ENCODE data around the gene CCDC60.

Gene CCDC60

DNA sequence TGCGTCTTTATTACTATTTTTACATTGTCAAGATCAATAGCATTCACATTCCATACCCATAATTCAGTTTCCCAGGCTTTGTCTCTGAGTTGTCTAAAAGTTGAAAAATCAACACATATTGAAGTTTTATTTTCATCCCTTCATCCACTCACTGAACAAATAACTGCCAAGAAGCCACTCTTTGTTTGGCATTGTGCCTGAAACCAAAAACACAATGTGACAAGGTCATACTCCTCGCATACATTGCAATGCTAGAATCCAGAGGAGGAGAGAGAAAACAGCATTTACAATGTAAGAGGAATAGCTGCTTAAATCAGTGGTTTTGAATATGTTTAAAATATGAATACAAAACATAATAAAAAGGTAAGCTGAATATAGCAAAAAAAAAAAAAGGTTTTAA, 71.8 kb downstream of the CCDC60 start:
- no peak for TF ChIP-seq POLR2AphosphoS5 (IDR thresholded peaks at IDR 0.05; ENCODE audit: low read depth, low read length)
- TF ChIP-seq FOXP2 (optimal IDR thresholded peaks at IDR 0.05; ENCODE audit: borderline replicate concordance, extremely low read depth, extremely low read length, insufficient read depth) = no peak
- TF ChIP-seq, protein P1, sequence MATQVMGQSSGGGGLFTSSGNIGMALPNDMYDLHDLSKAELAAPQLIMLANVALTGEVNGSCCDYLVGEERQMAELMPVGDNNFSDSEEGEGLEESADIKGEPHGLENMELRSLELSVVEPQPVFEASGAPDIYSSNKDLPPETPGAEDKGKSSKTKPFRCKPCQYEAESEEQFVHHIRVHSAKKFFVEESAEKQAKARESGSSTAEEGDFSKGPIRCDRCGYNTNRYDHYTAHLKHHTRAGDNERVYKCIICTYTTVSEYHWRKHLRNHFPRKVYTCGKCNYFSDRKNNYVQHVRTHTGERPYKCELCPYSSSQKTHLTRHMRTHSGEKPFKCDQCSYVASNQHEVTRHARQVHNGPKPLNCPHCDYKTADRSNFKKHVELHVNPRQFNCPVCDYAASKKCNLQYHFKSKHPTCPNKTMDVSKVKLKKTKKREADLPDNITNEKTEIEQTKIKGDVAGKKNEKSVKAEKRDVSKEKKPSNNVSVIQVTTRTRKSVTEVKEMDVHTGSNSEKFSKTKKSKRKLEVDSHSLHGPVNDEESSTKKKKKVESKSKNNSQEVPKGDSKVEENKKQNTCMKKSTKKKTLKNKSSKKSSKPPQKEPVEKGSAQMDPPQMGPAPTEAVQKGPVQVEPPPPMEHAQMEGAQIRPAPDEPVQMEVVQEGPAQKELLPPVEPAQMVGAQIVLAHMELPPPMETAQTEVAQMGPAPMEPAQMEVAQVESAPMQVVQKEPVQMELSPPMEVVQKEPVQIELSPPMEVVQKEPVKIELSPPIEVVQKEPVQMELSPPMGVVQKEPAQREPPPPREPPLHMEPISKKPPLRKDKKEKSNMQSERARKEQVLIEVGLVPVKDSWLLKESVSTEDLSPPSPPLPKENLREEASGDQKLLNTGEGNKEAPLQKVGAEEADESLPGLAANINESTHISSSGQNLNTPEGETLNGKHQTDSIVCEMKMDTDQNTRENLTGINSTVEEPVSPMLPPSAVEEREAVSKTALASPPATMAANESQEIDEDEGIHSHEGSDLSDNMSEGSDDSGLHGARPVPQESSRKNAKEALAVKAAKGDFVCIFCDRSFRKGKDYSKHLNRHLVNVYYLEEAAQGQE (IDR thresholded peaks at IDR 0.05; ENCODE audit: insufficient read depth in 1 of 2, low read depth in 2 of 2, low read length in 2 of 2) = no peak
- TF ChIP-seq SIN3A (IDR thresholded peaks at IDR 0.05; ENCODE audit: borderline replicate concordance, insufficient read depth, low read length) = no peak
- no peak for TF ChIP-seq TAF1 (IDR thresholded peaks at IDR 0.05; ENCODE audit: borderline replicate concordance, insufficient read depth, low read length)

DNA sequence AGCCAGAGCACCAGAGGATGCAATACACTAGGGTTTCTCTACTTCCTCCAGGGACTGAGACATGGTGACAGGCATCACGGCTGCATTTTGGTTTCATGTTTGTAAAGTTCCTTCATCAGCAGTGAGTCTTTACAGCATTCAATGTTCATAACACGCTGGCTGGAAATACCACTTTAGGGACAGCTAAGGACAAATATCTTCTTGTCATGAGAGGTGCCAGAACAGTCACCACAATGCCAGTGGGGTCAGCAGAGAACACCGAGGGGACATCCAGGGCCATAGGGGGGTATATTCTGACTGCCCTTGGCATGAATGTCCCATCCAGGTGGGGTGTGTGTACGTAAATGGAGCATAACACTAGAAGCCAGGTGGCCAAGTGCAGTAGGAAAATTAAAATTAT, 72.3 kb downstream of the CCDC60 start:
- TF ChIP-seq, protein P1 (IDR thresholded peaks at IDR 0.05; ENCODE audit: insufficient read depth in 1 of 2, low read depth in 2 of 2, low read length in 2 of 2) = no peak
- TF ChIP-seq FOXP2 (optimal IDR thresholded peaks at IDR 0.05; ENCODE audit: borderline replicate concordance, extremely low read depth, extremely low read length, insufficient read depth) (no peak), TAF1 (IDR thresholded peaks at IDR 0.05; ENCODE audit: borderline replicate concordance, insufficient read depth, low read length) (no peak), SIN3A (IDR thresholded peaks at IDR 0.05; ENCODE audit: borderline replicate concordance, insufficient read depth, low read length) (no peak), POLR2AphosphoS5 (IDR thresholded peaks at IDR 0.05; ENCODE audit: low read depth, low read length) (no peak)

DNA sequence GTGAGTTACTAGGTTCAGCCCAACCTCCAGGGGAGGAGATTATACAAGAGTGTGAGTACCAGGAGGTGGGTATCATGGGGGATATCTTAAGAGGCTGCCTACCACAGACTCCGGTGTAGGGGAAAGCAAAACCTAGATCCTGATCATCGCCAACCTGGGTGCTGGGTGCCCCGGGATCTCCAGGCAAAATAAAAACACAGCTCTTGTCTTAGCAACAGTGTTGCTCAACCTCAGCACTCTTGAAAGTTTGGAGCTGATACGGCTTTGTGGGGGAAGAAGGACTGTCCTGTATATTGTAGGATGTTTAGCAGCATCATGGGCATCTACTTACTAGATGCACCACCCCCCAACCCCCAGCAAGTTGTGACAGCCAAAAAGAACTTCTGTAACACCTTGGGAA, 74.5 kb downstream of the CCDC60 start:
- TF ChIP-seq POLR2AphosphoS5 (IDR thresholded peaks at IDR 0.05; ENCODE audit: low read depth, low read length) (no peak), FOXP2 (optimal IDR thresholded peaks at IDR 0.05; ENCODE audit: borderline replicate concordance, extremely low read depth, extremely low read length, insufficient read depth) (no peak), TAF1 (IDR thresholded peaks at IDR 0.05; ENCODE audit: borderline replicate concordance, insufficient read depth, low read length) (no peak), SIN3A (IDR thresholded peaks at IDR 0.05; ENCODE audit: borderline replicate concordance, insufficient read depth, low read length) (no peak)
- TF ChIP-seq, protein P1 (IDR thresholded peaks at IDR 0.05; ENCODE audit: insufficient read depth in 1 of 2, low read depth in 2 of 2, low read length in 2 of 2) = no peak

DNA sequence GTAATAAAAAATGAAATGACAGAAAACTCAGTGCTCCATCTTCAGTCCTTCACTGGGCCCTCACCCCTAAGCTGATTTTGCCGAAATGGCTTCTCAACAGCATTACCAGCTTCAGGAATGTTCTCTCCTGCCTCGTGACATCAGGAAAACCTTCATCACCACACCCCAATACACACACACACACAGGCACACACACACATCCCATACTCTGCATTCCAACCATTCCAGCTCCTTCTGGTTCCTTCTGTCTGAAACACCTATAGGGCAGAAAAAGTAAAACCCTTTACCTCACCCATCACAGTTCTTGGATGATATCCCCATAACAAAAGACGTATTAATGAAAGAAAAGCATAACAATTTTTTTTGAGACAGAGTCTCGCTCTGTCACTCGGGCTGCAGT, 75.9 kb downstream of the CCDC60 start:
- TF ChIP-seq POLR2AphosphoS5 (IDR thresholded peaks at IDR 0.05; ENCODE audit: low read depth, low read length) = no peak
- TF ChIP-seq TAF1 (IDR thresholded peaks at IDR 0.05; ENCODE audit: borderline replicate concordance, insufficient read depth, low read length) = no peak
- TF ChIP-seq SIN3A (IDR thresholded peaks at IDR 0.05; ENCODE audit: borderline replicate concordance, insufficient read depth, low read length) = no peak
- TF ChIP-seq FOXP2 (optimal IDR thresholded peaks at IDR 0.05; ENCODE audit: borderline replicate concordance, extremely low read depth, extremely low read length, insufficient read depth) = no peak
- TF ChIP-seq, protein P1 (IDR thresholded peaks at IDR 0.05; ENCODE audit: insufficient read depth in 1 of 2, low read depth in 2 of 2, low read length in 2 of 2) = no peak

DNA sequence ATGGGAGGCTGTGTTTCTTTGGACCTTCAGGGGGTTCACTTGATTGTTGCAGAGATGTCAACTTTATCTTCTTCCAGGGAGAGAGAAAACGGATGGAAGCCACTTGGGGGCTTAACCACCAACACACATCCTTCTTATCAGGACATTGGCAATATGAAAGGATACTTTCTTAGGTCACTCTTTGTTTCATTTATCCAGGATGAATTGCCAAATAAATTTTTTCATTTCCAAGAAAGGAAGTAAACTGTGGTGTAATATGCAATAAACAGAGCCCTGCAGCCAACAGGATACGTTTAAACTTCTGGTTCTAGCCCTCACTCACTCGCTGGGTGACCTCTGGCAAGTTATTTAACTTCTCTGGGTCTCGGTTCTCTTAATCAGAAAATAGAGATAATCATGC, 77.8 kb downstream of the CCDC60 start:
- TF ChIP-seq TAF1 (IDR thresholded peaks at IDR 0.05; ENCODE audit: borderline replicate concordance, insufficient read depth, low read length) (no peak), SIN3A (IDR thresholded peaks at IDR 0.05; ENCODE audit: borderline replicate concordance, insufficient read depth, low read length) (no peak), POLR2AphosphoS5 (IDR thresholded peaks at IDR 0.05; ENCODE audit: low read depth, low read length) (no peak), FOXP2 (optimal IDR thresholded peaks at IDR 0.05; ENCODE audit: borderline replicate concordance, extremely low read depth, extremely low read length, insufficient read depth) (no peak)
- TF ChIP-seq, protein P1 (IDR thresholded peaks at IDR 0.05; ENCODE audit: insufficient read depth in 1 of 2, low read depth in 2 of 2, low read length in 2 of 2) = no peak
